HepG2 (cell line): ENCODE results near the gene DSN1. TPM values are rescaled to one million over a fixed set of nuclear protein-coding genes. Genes with fewer than 3 reads are reported as not detected.

Experiments used
- ATAC-seq: fragments of 200-7000 bp; cut with Tn5 transposase; 3 replicates; pipeline ENCODE4 v1.9.1; 2020; ENCODE audit warnings: mild to moderate bottlenecking, moderate library complexity
- BruUV-seq: library from RNA; stranded (reverse); fragments of 400-500 nt; replicated peaks from 2 replicates; lab custom pipeline; 2021; lab: Mats Ljungman, UMichigan
- CTCF ChIA-PET: fragments of 300-600 bp; formaldehyde crosslinking; extraction: SDS; loops from one replicate; lab custom pipeline; 2021; ENCODE audit warnings: low total read pairs, inconsistent platforms, low intra/inter-chr PET ratio; lab: Yijun Ruan, JAX
- POLR2A ChIA-PET: fragments of 350-600 bp; sonication (Branson Sonifier 250); formaldehyde crosslinking; loops from one replicate; lab custom pipeline; 2020; ENCODE audit warnings: antibody characterized with exemption, inconsistent platforms; lab: Yijun Ruan, JAX
- DNase-seq: peaks from one replicate; pipeline ENCODE4 v3.0.0-alpha.2; 2015; ENCODE audit warnings: low spot score
- FAIRE-seq: peaks from 3 replicates; lab custom pipeline; 2011; peaks lifted over from hg19 to GRCh38; lab: Jason Lieb, UNC
- H2AFZ ChIP-seq: one replicate; pipeline ENCODE4 v1.6.1; 2011; ENCODE audit warnings: low read length, inconsistent platforms
- H3K27ac ChIP-seq: fragments of 300-600 bp; 3 replicates; pipeline ENCODE4 v1.8.0; 2011; ENCODE audit warnings: mixed run types, mild to moderate bottlenecking, mixed read lengths, low read length, inconsistent platforms; ENCODE audit not compliant: insufficient read depth; ENCODE audit errors: extremely low read length
- H3K27me3 ChIP-seq, 2 experiments: fragments of 200-600 bp in 1 of 2; 2 replicates in 1 of 2; 3 replicates in 1 of 2; pipeline versions ENCODE4 v1.6.0 to v1.8.0; 2011; ENCODE audit warnings: low read length in 2 of 2, mild to moderate bottlenecking in 2 of 2, moderate library complexity in 2 of 2, inconsistent platforms in 1 of 2; ENCODE audit not compliant: insufficient read depth in 2 of 2, control insufficient read depth in 1 of 2
- H3K36me3 ChIP-seq, 2 experiments: fragments of 200-600 bp in 1 of 2; replicated peaks in 1 of 2; 2 replicates in 1 of 2; 3 replicates in 1 of 2; pipeline versions ENCODE4 v1.5.1 to v1.8.0; 2011; ENCODE audit warnings: low read length in 2 of 2, inconsistent platforms in 1 of 2; ENCODE audit not compliant: insufficient read depth in 2 of 2, control insufficient read depth in 1 of 2
- H3K4me1 ChIP-seq: 2 replicates; pipeline ENCODE4 v1.5.1; 2012; ENCODE audit warnings: low read length, inconsistent platforms; ENCODE audit not compliant: insufficient read depth
- H3K4me2 ChIP-seq: 2 replicates; pipeline ENCODE4 v1.6.0; 2011; ENCODE audit warnings: low read depth, low read length, inconsistent platforms
- H3K4me3 ChIP-seq, 3 experiments: fragments of 200-600 bp in 1 of 3; sonication (generic), shearing (Covaris generic) in 1 of 3; replicated peaks in 1 of 3; 2 replicates each; pipeline ENCODE4 v1.5.1; 2011 to 2016; ENCODE audit warnings: low read length in 3 of 3, inconsistent platforms in 2 of 3, low read depth in 2 of 3, mild to moderate bottlenecking in 2 of 3, control low read depth in 1 of 3, mixed read lengths in 1 of 3; ENCODE audit not compliant: insufficient read depth in 1 of 3
- H3K79me2 ChIP-seq: one replicate; pipeline ENCODE4 v1.6.1; 2011; ENCODE audit warnings: low read length, inconsistent platforms; ENCODE audit not compliant: insufficient read depth
- H3K9ac ChIP-seq: 2 replicates; pipeline ENCODE4 v1.6.0; 2011; ENCODE audit warnings: mild to moderate bottlenecking, low read depth, low read length, inconsistent platforms; ENCODE audit not compliant: insufficient read depth
- H3K9me3 ChIP-seq: 2 replicates; pipeline ENCODE4 v1.5.1; 2012; ENCODE audit warnings: mild to moderate bottlenecking, low read length
- H4K20me1 ChIP-seq: 2 replicates; pipeline ENCODE4 v1.6.0; 2011; ENCODE audit warnings: inconsistent platforms, mild to moderate bottlenecking, low read length, moderate library complexity; ENCODE audit not compliant: insufficient read depth
- DR1 ChIP-seq: sonication (generic); formaldehyde crosslinking; IDR thresholded peaks from 2 replicates; pipeline ENCODE4 v1.8.0; 2021; ENCODE audit warnings: mild to moderate bottlenecking, missing genetic modification reagents, inconsistent platforms
- E2F2 ChIP-seq: sonication (generic); formaldehyde crosslinking; IDR thresholded peaks from 2 replicates; pipeline ENCODE4 v1.4.0; 2020; ENCODE audit warnings: missing genetic modification reagents, borderline replicate concordance
- EED ChIP-seq: sonication (generic); formaldehyde crosslinking; IDR thresholded peaks from 2 replicates; pipeline ENCODE4 v1.5.0; 2020; ENCODE audit warnings: mild to moderate bottlenecking, missing genetic modification reagents
- GABPB1 ChIP-seq: IDR thresholded peaks from 2 replicates; pipeline ENCODE4 v1.6.1; 2016; ENCODE audit warnings: mild to moderate bottlenecking, missing genetic modification reagents, moderate library complexity, missing compliant biosample characterization
- JDP2 ChIP-seq: sonication (generic); formaldehyde crosslinking; IDR thresholded peaks from 2 replicates; pipeline ENCODE4 v1.8.1; 2022; ENCODE audit warnings: missing genetic modification reagents, borderline replicate concordance
- MEF2D ChIP-seq: sonication (generic); formaldehyde crosslinking; IDR thresholded peaks from 2 replicates; pipeline ENCODE4 v1.5.1; 2020; ENCODE audit warnings: mild to moderate bottlenecking, missing genetic modification reagents
- PRMT3 ChIP-seq: sonication (generic); formaldehyde crosslinking; IDR thresholded peaks from 2 replicates; pipeline ENCODE4 v1.8.1; 2022; ENCODE audit warnings: low read depth, mild to moderate bottlenecking, moderate library complexity, missing genetic modification reagents, borderline replicate concordance
- RNF219 ChIP-seq: sonication (generic); formaldehyde crosslinking; IDR thresholded peaks from 2 replicates; pipeline ENCODE4 v1.5.0; 2020; ENCODE audit warnings: mild to moderate bottlenecking, missing genetic modification reagents
- SRSF9 ChIP-seq: fragments of 200-400 bp; formaldehyde crosslinking; IDR thresholded peaks from 2 replicates; pipeline ENCODE4 v1.6.1; 2018; ENCODE audit warnings: borderline replicate concordance, mild to moderate bottlenecking, low read depth, low read length; ENCODE audit not compliant: insufficient read depth, poor library complexity, severe bottlenecking
- TCF7 ChIP-seq: sonication (generic); IDR thresholded peaks from 2 replicates; pipeline ENCODE4 v1.6.1; 2016; ENCODE audit warnings: antibody characterized with exemption, low read depth
- ZNF20 ChIP-seq: sonication (generic); formaldehyde crosslinking; IDR thresholded peaks from 2 replicates; pipeline ENCODE4 v1.4.0; 2020; ENCODE audit warnings: mild to moderate bottlenecking, moderate library complexity, missing genetic modification reagents
- ZNF225 ChIP-seq: sonication (generic); formaldehyde crosslinking; IDR thresholded peaks from 2 replicates; pipeline ENCODE4 v1.4.0; 2020; ENCODE audit warnings: mild to moderate bottlenecking, missing genetic modification reagents
- ZNF329 ChIP-seq: sonication (generic); formaldehyde crosslinking; IDR thresholded peaks from 2 replicates; pipeline ENCODE4 v1.9.0; 2021; ENCODE audit warnings: low read depth, mild to moderate bottlenecking, missing genetic modification reagents
- ZNF704 ChIP-seq: sonication (generic); formaldehyde crosslinking; IDR thresholded peaks from 2 replicates; pipeline ENCODE4 v1.8.1; 2023; ENCODE audit warnings: mild to moderate bottlenecking, inconsistent platforms, moderate library complexity, missing genetic modification reagents, borderline replicate concordance
- ZNF770 ChIP-seq: sonication (generic); formaldehyde crosslinking; IDR thresholded peaks from 2 replicates; pipeline ENCODE4 v1.5.0; 2020; ENCODE audit warnings: mild to moderate bottlenecking, missing genetic modification reagents
- ZNF782 ChIP-seq: sonication (generic); formaldehyde crosslinking; IDR thresholded peaks from 2 replicates; pipeline ENCODE4 v1.4.0; 2020; ENCODE audit warnings: missing genetic modification reagents, mild to moderate bottlenecking, borderline replicate concordance
- ZNF879 ChIP-seq: sonication (generic); formaldehyde crosslinking; IDR thresholded peaks from 2 replicates; pipeline ENCODE4 v1.8.1; 2023; ENCODE audit warnings: missing genetic modification reagents
- WGBS: methylation state at CpG from one replicate; pipeline ENCODE4 v1.1.6; 2017; ENCODE audit warnings: low lambda C conversion rate; 5-methylcytosine and 5-hydroxymethylcytosine counted together
- in situ Hi-C: cut with HindIII; loops from 2 replicates; pipeline ENCODE4 v1.10.0; 2017; ENCODE audit warnings: low pct_unique_long_range_greater_than_20kb; ENCODE audit not compliant: extremely low pct_ligation_motif_present
- intact Hi-C: fragments of 100-400 bp; cut with micrococcal nuclease; formaldehyde crosslinking; loops from one replicate; pipeline ENCODE4 v1.10.0; 2022; ENCODE audit not compliant: unreplicated experiment
- polyA plus RNA-seq, 8 experiments: library from polyadenylated mRNA; depleted of rRNA in 3 of 8; stranded (reverse) in 7 of 8; unstranded in 1 of 8; fragments of >200 nt; fragmentation: Illumina TruSeq in 4 of 8; extraction: Trizol in 4 of 8; gene quantifications; 2 replicates each; pipeline versions ENCODE4 v1.2.1 to v1.2.3, GENCODE V29; 2011 to 2016; ENCODE audit warnings: low read depth in 4 of 8, missing spikeins in 1 of 8, mixed read lengths in 1 of 8; ENCODE audit not compliant: insufficient read depth in 1 of 8
- total RNA-seq, 5 experiments: library from RNA; depleted of rRNA; stranded (reverse); fragments of >200 nt; fragmentation: Illumina TruSeq; extraction: Trizol; gene quantifications; 2 replicates each; pipeline ENCODE4 v1.2.3, GENCODE V29; 2016; ENCODE audit warnings: low read depth in 1 of 5

DSN1 gene
- total and polyA plus RNA-seq, 2 of the 13 experiments (the other 11 are each of a cell fraction or from before 2014, with no cell fraction given): 18.7 to 53.7 TPM

- no peak overlapping the region for H3K4me2 ChIP-seq
- intact Hi-C loops: no loop called here
- BruUV-seq: no TSS peak
- no peaks in the 10 kb centered on the region for H3K79me2 ChIP-seq
- no peaks in the 10 kb centered on the region for H3K4me1 ChIP-seq
- H3K4me3 ChIP-seq: no peak overlapping the region
- no peaks in the 10 kb centered on the region for H4K20me1 ChIP-seq
- FAIRE-seq (no peak), ATAC-seq (no peak), DNase-seq (no peak)
- no peak overlapping the region for H3K9ac ChIP-seq
- no peaks in the 10 kb centered on the region for H3K9me3 ChIP-seq
- ChIA-PET CTCF (no interaction called here), POLR2A (no interaction called here)
- in situ Hi-C loops: no loop called here
- no peak overlapping the region for H2AFZ ChIP-seq
- no peak overlapping the region for H3K27ac ChIP-seq
- no peaks in the 10 kb centered on the region for H3K27me3 ChIP-seq
- peaks cover 29 to 77% of the 10 kb centered on the region in 2 experiments for H3K36me3 ChIP-seq
- WGBS: 95% methylated on average over 5 of the region's 5 CpGs
- TF ChIP-seq JDP2 (CRISPR knock-in tag) (no peak), E2F2 (CRISPR knock-in tag) (no peak), DR1 (CRISPR knock-in tag) (no peak), GABPB1 (CRISPR knock-in tag) (no peak), ZNF879 (CRISPR knock-in tag) (no peak), ZNF225 (no peak), MEF2D (no peak), TCF7 (no peak), PRMT3 (CRISPR knock-in tag) (no peak), ZNF704 (CRISPR knock-in tag) (no peak), ZNF329 (CRISPR knock-in tag) (no peak), ZNF20 (CRISPR knock-in tag) (no peak), EED (CRISPR knock-in tag) (no peak), SRSF9 (no peak), RNF219 (CRISPR knock-in tag) (no peak), ZNF770 (no peak), ZNF782 (CRISPR knock-in tag) (no peak)
Measured at GRCh38 chr20:36795691-36796090, 22.1 kb upstream of the DSN1 start.
